GM18511 (cell line): ENCODE measurements around the gene PAM16.

Experiments used
- ATAC-seq: cut with Tn5 transposase; IDR thresholded peaks from one replicate; pipeline ENCODE4 v1.9.1; 2021; ENCODE audit warnings: mild to moderate bottlenecking, moderate library complexity; ENCODE audit not compliant: unreplicated experiment

Gene PAM16

GRCh38 chr16:4307215-4308037 is 43.7 kb downstream of the PAM16 start:
- ATAC-seq, result peak; percentile 87

- no peak for ATAC-seq
These were observed 44.5 kb downstream of the PAM16 start for GRCh38 chr16:4306470-4307214.

DNA sequence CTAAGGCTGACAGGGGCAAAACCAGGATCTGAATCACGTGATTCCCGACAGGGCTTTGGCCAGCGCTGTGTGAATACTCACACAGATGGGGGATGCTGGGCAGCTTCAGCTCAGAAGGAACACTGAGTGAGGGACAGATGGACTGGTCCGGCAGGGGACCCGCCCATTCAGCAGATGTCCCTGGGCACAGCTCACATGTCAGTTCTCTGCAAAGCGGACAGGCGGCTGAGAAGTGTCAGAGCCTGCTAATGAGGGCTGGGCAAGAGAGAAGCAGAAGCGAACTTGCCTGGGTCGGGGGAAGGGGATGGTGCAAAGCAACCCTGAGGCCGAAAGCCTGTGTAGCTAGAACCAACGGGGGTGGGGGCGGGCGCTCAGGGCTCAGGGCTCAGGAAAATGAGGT is 47.1 kb downstream of the PAM16 start:
- no peak for ATAC-seq

DNA sequence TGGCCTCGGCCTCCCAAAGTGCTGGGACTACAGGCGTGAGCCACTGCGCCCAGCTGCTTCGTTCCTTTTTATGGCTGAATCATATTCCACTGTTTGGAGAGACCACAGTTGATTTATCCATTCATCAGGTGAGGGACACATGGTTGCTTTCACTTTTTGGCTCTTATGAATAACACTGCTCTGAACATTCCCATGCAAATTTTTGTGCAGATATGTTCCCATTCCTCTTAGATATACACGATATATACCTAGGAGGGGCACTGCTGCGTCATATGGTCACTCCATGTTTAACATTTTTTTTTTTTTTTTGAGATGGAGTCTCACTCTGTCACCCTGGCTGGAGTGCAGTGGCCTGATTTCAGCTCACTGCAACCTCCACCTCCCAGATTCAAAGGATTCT is 49.2 kb downstream of the PAM16 start:
- ATAC-seq, result no peak

DNA sequence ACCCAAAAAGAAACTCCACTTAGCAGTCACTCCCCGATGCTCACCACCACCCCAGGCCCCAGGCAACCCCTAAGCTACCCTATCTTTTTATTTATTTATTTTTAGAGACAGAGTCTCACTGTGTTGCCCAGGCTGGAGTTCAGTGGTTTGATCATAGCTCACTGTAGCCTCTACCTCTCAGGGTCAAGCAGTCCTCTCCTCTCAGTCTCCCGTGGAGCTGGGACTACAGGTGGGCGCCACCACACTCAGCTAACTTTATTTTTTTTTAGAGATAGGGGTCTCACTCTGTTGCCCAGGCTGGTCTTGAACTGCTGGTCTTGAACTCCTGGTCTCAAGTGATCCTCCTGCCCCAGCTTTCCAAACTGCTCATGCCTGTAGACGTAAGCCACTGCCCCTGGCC is 49.9 kb downstream of the PAM16 start:
- no peak for ATAC-seq

DNA sequence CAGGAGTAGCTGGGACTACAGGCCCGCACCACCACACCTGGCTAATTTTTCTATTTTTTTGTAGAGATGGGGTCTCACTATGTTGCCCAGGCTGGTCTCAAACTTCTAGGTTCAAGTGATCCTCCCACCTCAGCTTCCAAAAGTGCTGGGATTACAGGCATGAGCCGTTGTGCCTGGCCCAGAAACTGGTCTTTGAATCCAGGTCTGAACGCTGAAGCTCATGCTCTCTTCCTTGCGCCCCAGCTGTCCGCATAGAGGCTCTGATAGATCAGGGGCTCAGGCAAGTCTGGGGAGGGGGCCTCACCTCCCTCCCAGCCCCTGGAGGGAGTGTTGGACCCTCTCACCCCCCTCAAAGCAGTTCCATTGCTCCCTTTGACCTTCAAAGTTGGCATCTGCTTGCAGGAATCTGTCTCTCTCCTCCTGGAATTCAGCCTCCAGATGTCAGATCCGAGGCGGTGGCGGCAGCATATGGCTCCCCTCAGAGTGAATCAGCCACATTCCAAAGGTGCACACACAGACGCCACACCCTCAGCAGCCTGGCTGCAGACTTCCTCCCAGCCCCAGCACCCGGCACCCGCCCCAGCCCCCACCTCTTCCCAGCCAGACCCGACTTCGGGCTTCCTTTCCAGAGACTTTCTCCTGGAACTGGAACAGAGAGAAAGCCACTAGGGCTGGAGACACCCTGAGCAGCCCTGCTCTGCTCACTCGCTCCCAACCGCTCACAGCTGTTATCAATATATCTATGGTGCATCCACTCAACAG is 52.2 kb downstream of the PAM16 start:
- no peak for ATAC-seq

DNA sequence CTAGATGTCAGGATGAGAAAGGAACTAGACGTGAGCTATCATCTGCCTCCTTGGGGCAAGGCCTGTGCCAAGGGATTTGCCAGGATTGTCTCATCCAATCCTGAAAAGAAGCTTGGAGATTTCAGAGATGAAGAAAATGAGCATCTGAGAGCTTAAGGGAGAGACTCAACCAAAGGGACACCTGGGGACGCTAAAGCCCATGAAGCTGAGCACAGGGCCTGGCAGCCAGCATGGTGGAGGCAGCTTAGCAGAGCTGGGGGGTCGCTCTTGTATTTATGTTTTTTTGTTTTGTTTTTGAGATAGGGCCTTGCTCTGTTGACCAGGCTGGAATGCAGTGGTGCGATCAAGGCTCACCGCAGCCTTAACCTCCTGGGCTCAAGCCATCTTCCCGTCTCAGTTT is 53.6 kb downstream of the PAM16 start:
- no peak for ATAC-seq

GRCh38 chr16:4295581-4295980 is 55.5 kb downstream of the PAM16 start:
- ATAC-seq, result no peak

DNA sequence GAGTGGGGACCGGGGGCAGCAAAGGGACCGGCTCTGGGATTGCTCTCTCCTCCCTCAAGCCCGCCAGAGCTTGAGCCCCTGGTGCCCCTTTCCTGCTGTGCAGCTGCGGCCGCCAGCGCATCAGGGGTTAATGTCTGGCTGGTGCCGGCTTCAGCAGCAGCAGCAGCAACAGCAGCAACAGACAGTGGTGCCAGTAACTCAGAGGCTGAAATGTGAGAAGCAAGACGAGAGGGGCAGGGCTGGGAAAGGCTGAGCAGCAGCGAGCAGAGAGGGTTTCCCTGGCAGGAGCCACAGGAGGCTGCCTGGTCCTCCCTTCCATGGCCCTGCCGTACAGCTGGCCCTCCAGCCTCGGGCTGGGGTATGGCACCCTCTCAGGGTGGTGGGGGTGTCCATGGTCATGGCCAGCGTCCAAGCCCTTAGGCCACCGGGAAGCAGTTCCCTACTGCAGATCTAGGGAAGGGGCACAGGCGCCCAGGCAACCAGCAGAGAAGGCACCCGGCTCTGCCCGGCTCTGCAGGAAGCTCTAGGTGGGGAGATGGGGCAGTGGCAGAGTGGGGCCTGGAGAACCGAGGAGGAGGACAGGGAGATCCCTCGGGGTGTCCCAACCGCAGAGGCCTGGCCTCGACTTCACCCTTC is 57.2 kb downstream of the PAM16 start:
- ATAC-seq, result no peak

DNA sequence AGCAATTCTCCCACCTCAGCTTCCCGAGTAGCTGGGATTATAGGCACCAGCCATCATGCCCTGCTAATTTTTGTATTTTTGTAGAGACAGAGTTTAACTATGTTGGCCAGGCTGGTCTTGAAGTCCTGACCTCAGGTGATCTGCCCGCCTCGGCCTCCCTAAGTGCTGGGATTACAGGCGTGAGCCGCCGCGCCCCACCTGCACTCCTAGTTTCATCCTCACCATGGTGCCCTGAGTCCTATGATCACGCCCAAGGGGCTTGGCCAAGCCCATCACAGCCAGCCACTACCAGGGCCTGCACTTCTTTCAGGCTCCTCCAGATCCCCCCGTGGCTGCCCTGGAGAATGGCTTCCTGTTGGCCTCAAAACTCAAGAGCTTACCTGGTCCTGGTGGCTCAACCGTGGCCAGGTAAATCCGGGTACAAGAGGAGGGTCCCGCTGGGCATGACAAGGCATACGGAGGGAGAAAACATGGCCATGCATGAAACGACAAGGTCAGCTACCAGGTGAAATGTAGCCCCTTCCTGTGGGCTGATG is 57.9 kb downstream of the PAM16 start:
- ATAC-seq, result no peak

DNA sequence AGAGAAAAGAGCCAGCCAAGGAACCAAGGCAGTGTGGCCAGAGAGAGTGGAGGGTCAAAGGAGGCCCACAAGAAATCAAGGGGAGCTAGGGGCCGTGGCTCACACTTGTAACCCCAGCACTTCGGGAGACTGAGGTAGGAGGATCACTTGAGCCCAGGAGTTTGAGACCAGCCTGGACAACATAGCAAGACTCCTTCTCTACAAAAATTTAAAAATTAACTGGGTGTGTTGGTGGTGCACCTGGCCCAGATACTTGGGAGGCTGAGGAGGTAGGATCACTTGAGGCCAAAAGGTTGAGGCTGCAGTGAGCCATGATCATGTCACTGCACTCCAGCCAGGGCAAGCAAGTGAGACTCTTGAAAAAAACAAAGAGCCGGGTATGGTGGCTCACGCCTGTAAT is 59.4 kb downstream of the PAM16 start:
- ATAC-seq, result no peak
